Activated naive CD4-positive, alpha-beta T cell treated with anti-CD3 and anti-CD28 coated beads, Interleukin-2, amount 10 ng/mL, durations not matched to agents 7 days and 5 days (primary cell): ENCODE data around the gene USH1G.
A peak's percentile ranks its signal among the peaks of the same experiment; 100 is the strongest.

Source experiments
- CTCF ChIA-PET: fragments of 350-600 bp; sonication (Branson Sonifier 250); formaldehyde crosslinking; loops from one replicate; lab custom pipeline; 2021; ENCODE audit warnings: antibody characterized with exemption; lab: Charles Lee
- DNase-seq: peaks from one replicate; pipeline ENCODE4 v3.0.0-alpha.2; 2020
- H3K27ac Mint-ChIP-seq: one replicate; pipeline ENCODE4 v1.8.0; 2021; ENCODE audit warnings: mild to moderate bottlenecking, moderate library complexity, mixed read lengths
- H3K27me3 Mint-ChIP-seq: one replicate; pipeline ENCODE4 v1.8.0; 2021; ENCODE audit warnings: mild to moderate bottlenecking, mixed read lengths
- H3K36me3 Mint-ChIP-seq: one replicate; pipeline ENCODE4 v1.8.0; 2021; ENCODE audit warnings: mixed read lengths
- H3K4me1 Mint-ChIP-seq: one replicate; pipeline ENCODE4 v1.8.0; 2021; ENCODE audit warnings: mixed read lengths
- H3K4me3 Mint-ChIP-seq: one replicate; pipeline ENCODE4 v1.8.0; 2021; ENCODE audit warnings: mild to moderate bottlenecking, moderate library complexity, mixed read lengths
- H3K9me3 Mint-ChIP-seq: one replicate; pipeline ENCODE4 v1.8.0; 2021; ENCODE audit warnings: mixed read lengths

Gene USH1G

DNA sequence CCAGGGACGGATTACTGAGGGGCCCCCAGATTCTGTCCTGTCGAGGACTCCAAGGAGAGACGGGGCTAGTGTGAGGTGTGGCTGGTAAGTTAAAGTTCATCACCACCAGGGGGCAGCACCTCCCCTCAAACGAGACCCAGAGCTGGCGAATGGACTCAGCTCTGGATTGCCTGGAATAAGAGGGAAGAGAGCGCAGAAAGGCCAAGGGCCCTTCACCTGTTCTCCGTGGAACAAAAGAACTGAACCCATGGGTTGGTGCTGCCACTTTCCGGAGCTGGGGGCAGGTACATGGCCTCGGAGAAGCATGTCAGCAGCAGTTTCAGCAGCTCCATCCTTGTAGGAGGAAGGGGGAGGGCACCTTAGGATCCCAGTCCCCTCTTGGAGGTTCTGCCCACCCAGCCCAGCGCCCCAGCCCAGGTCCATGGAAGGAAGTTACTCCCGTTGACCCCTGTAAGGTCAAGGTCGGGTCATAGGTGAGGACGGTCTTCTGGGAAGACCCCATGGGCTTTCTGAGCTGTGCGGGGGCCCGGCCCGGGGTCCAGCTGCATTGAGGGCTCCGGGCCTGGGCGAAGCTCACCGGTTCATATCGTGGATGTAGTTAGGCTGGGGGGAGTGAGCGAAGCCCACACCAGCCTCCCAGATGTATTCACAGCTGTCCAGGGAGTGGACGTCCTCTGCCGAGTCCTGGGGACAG, 38.7 kb upstream of the USH1G start:
- DNase-seq: peak; percentile 89
- H3K4me1 Mint-ChIP-seq: peaks cover 9% of the 10 kb centered on the region
- no peaks in the 10 kb centered on the region for H3K9me3 Mint-ChIP-seq
- H3K27ac Mint-ChIP-seq: no peak overlapping the region
- H3K27me3 Mint-ChIP-seq: peaks cover 38% of the 10 kb centered on the region
- H3K36me3 Mint-ChIP-seq: no peaks in the 10 kb centered on the region
- H3K4me3 Mint-ChIP-seq: no peak overlapping the region
- CTCF ChIA-PET: interaction anchor here (0.6 to 10.2 kb wide), 55 partner anchors 10 to 454 kb away, joined by 3 to 152 read pairs (median 5); partner anchors contain the start of genes ARMC7, ATP5PD, CDR2L and HID1

DNA sequence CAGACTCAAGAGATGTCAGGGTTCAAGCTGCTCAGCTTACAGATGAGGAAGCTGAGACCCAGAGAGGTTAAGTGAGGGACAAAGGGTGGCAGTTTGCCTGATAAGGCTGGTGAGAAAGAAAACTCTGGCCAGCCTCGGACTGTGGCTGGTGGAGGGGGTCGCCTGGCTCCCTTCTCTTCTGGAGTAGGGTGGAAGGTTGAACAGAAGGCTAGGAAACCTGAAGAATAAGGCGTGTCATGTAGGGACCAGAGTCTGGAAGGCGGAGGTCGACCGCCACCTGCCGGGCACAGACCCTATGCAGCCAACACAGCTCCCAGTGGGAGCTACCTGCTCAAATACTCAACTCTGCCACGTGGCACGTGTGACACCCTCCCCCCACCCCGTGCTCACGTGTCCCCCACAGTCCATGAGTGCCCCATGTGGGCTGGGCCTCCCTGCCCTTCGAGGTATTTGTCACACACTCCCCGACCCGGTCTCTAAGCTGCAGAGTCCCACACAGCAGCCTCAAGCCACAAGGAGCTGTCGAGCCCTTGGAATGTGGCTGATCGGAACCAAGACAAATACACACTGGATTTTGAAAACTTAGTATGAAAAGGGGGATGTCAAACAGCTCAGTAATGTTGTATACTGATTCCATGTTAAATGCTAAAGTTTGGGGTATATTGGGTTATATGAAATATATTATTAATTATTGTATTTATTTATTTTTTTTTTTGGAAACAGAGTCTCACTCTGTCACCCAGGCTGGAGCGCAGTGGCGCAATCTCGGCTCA, 37.7 kb upstream of the USH1G start:
- CTCF ChIA-PET: interaction anchor here (0.6 to 10.2 kb wide), 53 partner anchors 9 to 640 kb away, joined by 3 to 152 read pairs (median 5); partner anchors contain the start of genes ARMC7, ATP5PD, CDR2L and HID1
- Mint-ChIP-seq H3K4me3 (no peak overlapping the region), H3K27me3 (peaks cover 48% of the 10 kb centered on the region), H3K9me3 (no peaks in the 10 kb centered on the region), H3K4me1 (peaks cover 9% of the 10 kb centered on the region), H3K27ac (no peak overlapping the region), H3K36me3 (no peaks in the 10 kb centered on the region)
- peak; percentile 76 for DNase-seq

- peaks cover 49% of the 10 kb centered on the region for H3K27me3 Mint-ChIP-seq
- DNase-seq: no peak
These were observed 36.9 kb upstream of the USH1G start for GRCh38 chr17:74959826-74960515.

DNA sequence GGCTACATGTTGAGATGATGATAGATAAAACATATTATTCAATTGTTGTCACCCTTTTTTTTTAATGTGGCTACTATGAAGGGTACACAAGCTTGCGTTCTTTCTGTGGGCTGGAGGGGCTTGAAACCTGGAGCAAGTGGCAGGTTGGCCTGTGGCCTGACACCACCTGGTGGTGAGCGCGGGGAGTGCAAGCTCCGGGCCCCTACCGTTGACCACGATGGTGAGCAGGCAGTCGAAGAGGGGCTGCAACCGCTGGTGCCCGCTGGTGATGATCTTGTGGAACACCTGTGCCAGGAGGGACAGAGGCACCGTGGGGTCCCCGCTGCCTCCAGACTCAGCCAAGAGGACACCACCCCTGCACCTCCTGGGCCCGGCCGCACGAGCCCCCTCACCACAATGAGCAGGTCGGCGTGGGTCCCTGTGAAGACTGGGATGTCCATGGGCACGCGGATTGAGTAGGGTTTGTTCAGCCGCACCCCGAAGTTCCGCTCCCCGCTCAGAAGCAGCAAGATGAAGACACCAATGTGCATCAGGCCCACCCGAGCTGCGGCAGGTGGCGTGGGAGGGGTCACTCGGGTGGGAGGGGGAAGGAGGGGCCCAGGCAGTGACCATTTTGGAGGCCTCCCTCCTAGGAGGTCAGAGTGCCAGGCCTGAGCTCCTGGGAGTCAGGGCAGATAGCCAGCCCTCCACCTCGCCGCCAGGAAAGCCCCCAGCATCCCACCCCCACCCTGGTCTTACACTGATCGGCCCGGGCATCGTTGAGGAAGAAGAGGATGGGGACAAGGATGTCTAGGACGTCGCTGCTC, 35.1 kb upstream of the USH1G start:
- Mint-ChIP-seq H3K27ac (no peak overlapping the region), H3K9me3 (no peaks in the 10 kb centered on the region), H3K36me3 (no peaks in the 10 kb centered on the region), H3K4me3 (no peak overlapping the region), H3K27me3 (peaks cover 51% of the 10 kb centered on the region), H3K4me1 (peaks cover 9% of the 10 kb centered on the region)
- CTCF ChIA-PET: interaction anchor here (0.5 to 10.2 kb wide), 23 partner anchors 9 to 212 kb away, joined by 3 to 152 read pairs (median 4); partner anchors contain the start of genes OTOP2 and USH1G
- DNase-seq: peak; percentile 85

More at GRCh38 chr17:74959826-74960515, 36.9 kb upstream of the USH1G start:
- H3K4me1 Mint-ChIP-seq: peaks cover 9% of the 10 kb centered on the region
- no peaks in the 10 kb centered on the region for H3K36me3 Mint-ChIP-seq
- CTCF ChIA-PET: interaction anchor here (0.9 to 10.2 kb wide), 32 partner anchors 8 to 452 kb away, joined by 3 to 152 read pairs (median 12); partner anchors contain the start of genes ARMC7, CDR2L, HID1 and MRPL58
- no peaks in the 10 kb centered on the region for H3K9me3 Mint-ChIP-seq
- H3K27ac Mint-ChIP-seq: no peak overlapping the region
- no peak overlapping the region for H3K4me3 Mint-ChIP-seq

- CTCF ChIA-PET: interaction anchor here (1.6 to 10.2 kb wide), 3 partner anchors 33 to 299 kb away, joined by 4 to 152 read pairs (median 5); partner anchors contain the start of genes OTOP2 and USH1G
- Mint-ChIP-seq H3K9me3 (no peaks in the 10 kb centered on the region), H3K4me3 (no peak overlapping the region), H3K27me3 (peaks cover 48% of the 10 kb centered on the region), H3K4me1 (peaks cover 6% of the 10 kb centered on the region), H3K27ac (no peak overlapping the region), H3K36me3 (no peaks in the 10 kb centered on the region)
- no peak for DNase-seq
These were observed 33.0 kb upstream of the USH1G start for GRCh38 chr17:74956093-74956492.

GRCh38 chr17:74954665-74955421, 31.8 kb upstream of the USH1G start:
- Mint-ChIP-seq H3K36me3 (no peaks in the 10 kb centered on the region), H3K27me3 (peaks cover 42% of the 10 kb centered on the region), H3K4me1 (no peaks in the 10 kb centered on the region), H3K4me3 (no peak overlapping the region), H3K9me3 (no peaks in the 10 kb centered on the region), H3K27ac (no peak overlapping the region)
- CTCF ChIA-PET: interaction anchor here (1.6 to 10.2 kb wide), 2 partner anchors 31 to 297 kb away, joined by 5 to 152 read pairs; partner anchors contain the start of genes OTOP2 and USH1G
- DNase-seq: no peak

- Mint-ChIP-seq H3K9me3 (no peaks in the 10 kb centered on the region), H3K27me3 (peaks cover 41% of the 10 kb centered on the region), H3K4me3 (no peak overlapping the region), H3K27ac (no peak overlapping the region), H3K36me3 (no peaks in the 10 kb centered on the region), H3K4me1 (no peaks in the 10 kb centered on the region)
- CTCF ChIA-PET: interaction anchor here (10.2 kb wide), 1 partner anchor 31 kb away, joined by 152 read pairs; the partner anchor contains the start of genes OTOP2 and USH1G
- DNase-seq: no peak
These were observed 31.1 kb upstream of the USH1G start for GRCh38 chr17:74954115-74954514.

GRCh38 chr17:74953134-74953687, 30.2 kb upstream of the USH1G start:
- H3K4me3 Mint-ChIP-seq: no peak overlapping the region
- no peak for DNase-seq
- H3K36me3 Mint-ChIP-seq: no peaks in the 10 kb centered on the region
- CTCF ChIA-PET: interaction anchor here (2.0 kb wide), 1 partner anchor 8 kb away, joined by 13 read pairs; no protein-coding TSS in a partner anchor
- no peak overlapping the region for H3K27ac Mint-ChIP-seq
- H3K9me3 Mint-ChIP-seq: no peaks in the 10 kb centered on the region
- no peaks in the 10 kb centered on the region for H3K4me1 Mint-ChIP-seq
- peaks cover 37% of the 10 kb centered on the region for H3K27me3 Mint-ChIP-seq

GRCh38 chr17:74952431-74953133, 29.5 kb upstream of the USH1G start:
- no peaks in the 10 kb centered on the region for H3K36me3 Mint-ChIP-seq
- CTCF ChIA-PET: interaction anchor here (2.0 kb wide), 1 partner anchor 9 kb away, joined by 13 read pairs; no protein-coding TSS in a partner anchor
- H3K27ac Mint-ChIP-seq: no peak overlapping the region
- H3K27me3 Mint-ChIP-seq: peaks cover 36% of the 10 kb centered on the region
- no peak for DNase-seq
- H3K4me1 Mint-ChIP-seq: no peaks in the 10 kb centered on the region
- no peak overlapping the region for H3K4me3 Mint-ChIP-seq
- H3K9me3 Mint-ChIP-seq: no peaks in the 10 kb centered on the region

- Mint-ChIP-seq H3K36me3 (no peaks in the 10 kb centered on the region), H3K9me3 (no peaks in the 10 kb centered on the region), H3K4me1 (no peaks in the 10 kb centered on the region), H3K27ac (no peak overlapping the region), H3K4me3 (no peak overlapping the region), H3K27me3 (peaks cover 42% of the 10 kb centered on the region)
- CTCF ChIA-PET: interaction anchor here (0.6 to 2.0 kb wide), 2 partner anchors 9 to 44 kb away, joined by 3 to 13 read pairs; no protein-coding TSS in a partner anchor
- no peak for DNase-seq
These were observed 28.8 kb upstream of the USH1G start for GRCh38 chr17:74951680-74952421.

DNA sequence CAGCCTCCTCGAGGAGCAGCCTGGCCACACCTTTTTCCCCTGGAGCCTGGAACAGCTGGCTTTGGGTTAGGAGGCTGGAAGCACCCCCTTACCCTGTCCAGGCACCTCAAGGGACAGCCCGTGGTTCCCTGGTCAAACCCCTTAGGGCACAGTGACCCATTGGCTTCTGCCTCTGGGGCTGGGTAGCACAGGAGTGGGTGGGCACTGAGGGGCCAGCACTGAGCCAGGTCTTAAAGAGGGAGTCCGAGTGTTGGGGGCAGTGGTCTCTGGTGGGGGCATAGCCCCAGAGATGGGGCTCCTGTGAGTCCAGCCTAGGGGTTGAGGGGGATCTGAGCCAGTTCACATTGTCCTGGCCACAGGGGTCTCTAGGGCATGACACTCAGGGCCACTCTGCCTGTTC, 28.0 kb upstream of the USH1G start:
- Mint-ChIP-seq H3K9me3 (no peaks in the 10 kb centered on the region), H3K4me1 (no peaks in the 10 kb centered on the region), H3K27me3 (peaks cover 40% of the 10 kb centered on the region), H3K27ac (no peak overlapping the region), H3K36me3 (no peaks in the 10 kb centered on the region), H3K4me3 (no peak overlapping the region)
- CTCF ChIA-PET: interaction anchor here (2.0 to 3.1 kb wide), 2 partner anchors 10 kb away, joined by 13 to 15 read pairs; no protein-coding TSS in a partner anchor
- no peak for DNase-seq
